HG03460 (cell line): ENCODE data around the gene ETS1.

Source experiments
- ATAC-seq: cut with Tn5 transposase; IDR thresholded peaks from one replicate; pipeline ENCODE4 v1.9.1; 2021; ENCODE audit not compliant: unreplicated experiment

Gene ETS1

GRCh38 chr11:128504486-128504885, 82.9 kb downstream of the ETS1 start:
- no peak for ATAC-seq

- no peak for ATAC-seq
Measured at GRCh38 chr11:128503245-128503991, 83.9 kb downstream of the ETS1 start.

- ATAC-seq: no peak
Measured at GRCh38 chr11:128502726-128503125, 84.6 kb downstream of the ETS1 start.

GRCh38 chr11:128501632-128502549, 85.5 kb downstream of the ETS1 start:
- no peak for ATAC-seq

GRCh38 chr11:128501008-128501407, 86.3 kb downstream of the ETS1 start:
- ATAC-seq: no peak

DNA sequence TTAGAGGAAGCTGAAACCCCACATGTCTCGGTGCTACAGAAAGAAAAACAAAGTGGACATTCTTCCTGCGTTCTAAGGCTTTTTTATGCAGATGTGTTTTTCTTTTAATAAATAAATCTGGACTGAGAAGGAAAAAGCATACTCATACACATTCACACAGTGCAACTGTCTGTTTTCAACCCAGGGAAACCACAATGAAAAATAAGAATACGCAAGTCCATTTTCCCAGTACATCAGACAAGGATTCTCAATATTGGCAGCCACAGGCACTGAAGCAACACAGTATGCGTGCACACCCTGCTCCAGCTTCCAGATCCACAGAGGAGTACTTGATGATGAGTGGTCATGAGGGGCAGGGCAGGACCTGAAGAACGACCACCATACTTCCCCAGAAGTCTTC, 86.9 kb downstream of the ETS1 start:
- ATAC-seq: no peak

GRCh38 chr11:128499613-128500253, 87.6 kb downstream of the ETS1 start:
- ATAC-seq: no peak

GRCh38 chr11:128498721-128499245, 88.6 kb downstream of the ETS1 start:
- no peak for ATAC-seq

DNA sequence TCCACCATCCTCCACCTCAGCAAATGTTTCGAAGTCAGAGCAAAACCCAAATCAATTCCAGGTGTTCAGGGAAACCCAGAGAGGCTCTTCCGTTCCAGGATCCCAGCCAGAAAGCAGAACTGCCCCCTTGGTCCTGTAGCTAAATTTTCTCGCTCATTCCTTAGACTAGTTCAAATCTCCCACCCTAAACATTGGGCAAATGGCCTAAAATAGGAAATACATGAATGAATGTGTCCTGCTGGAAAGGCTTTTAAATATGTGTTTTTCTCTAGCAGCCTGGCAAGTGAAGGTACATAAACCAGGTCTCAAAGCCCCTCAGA, 89.6 kb downstream of the ETS1 start:
- ATAC-seq: no peak

DNA sequence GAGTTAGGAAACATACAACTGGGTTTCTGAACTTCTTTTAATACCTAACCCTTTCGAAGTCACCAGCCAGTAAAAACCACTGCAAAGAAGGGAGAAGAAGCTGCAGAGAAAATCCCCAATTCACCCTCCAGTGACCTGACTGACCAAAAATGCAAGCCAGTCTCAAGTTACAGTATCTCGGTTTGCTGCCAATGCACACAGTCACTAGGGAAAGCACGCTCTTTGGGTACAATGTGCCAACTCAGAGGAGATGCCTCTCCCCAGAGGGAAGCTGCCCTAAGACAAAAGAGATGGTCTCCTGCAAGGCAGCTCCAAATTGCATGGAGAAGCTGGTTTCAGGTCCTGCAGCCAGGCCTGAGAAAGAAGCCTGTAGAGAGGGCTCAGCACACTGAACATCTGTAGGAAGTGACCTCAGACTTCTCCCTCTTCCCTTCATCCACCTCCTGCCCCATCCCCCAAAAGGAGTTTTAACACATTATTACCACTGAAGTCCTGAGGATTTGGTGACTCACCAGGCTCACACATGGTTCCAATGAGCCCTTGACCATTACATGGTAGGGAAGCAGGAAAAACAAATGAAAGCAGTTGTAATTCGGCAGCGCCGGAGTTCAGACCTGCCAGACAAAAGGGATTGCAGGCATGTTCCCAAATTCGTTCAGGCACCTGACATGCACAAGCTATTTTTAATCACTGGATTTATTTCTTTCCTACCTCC, 90.1 kb downstream of the ETS1 start:
- peak; percentile 72 for ATAC-seq

DNA sequence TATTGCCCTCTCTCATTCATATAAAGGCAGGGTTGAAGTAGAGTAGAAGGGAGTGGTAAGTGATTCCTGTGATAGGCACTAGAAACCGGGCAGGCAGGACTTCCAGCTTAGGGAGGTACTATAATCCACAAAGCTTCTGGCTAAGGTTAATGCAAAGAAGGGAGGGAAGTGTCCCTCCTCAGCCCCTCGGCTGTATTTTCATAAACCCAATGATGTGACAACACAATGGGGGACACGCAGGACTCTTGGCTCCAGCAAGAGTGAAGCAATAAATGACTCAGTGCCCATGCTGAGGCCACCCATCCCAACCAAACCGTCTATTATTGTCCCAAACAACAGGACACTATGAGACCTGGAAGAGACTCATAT, 90.7 kb downstream of the ETS1 start:
- ATAC-seq: peak; percentile 22

GRCh38 chr11:128496249-128496648, 91.1 kb downstream of the ETS1 start:
- no peak for ATAC-seq

- ATAC-seq: no peak
Measured at GRCh38 chr11:128494418-128495332, 92.7 kb downstream of the ETS1 start.

GRCh38 chr11:128493570-128493965, 93.8 kb downstream of the ETS1 start:
- ATAC-seq: no peak

DNA sequence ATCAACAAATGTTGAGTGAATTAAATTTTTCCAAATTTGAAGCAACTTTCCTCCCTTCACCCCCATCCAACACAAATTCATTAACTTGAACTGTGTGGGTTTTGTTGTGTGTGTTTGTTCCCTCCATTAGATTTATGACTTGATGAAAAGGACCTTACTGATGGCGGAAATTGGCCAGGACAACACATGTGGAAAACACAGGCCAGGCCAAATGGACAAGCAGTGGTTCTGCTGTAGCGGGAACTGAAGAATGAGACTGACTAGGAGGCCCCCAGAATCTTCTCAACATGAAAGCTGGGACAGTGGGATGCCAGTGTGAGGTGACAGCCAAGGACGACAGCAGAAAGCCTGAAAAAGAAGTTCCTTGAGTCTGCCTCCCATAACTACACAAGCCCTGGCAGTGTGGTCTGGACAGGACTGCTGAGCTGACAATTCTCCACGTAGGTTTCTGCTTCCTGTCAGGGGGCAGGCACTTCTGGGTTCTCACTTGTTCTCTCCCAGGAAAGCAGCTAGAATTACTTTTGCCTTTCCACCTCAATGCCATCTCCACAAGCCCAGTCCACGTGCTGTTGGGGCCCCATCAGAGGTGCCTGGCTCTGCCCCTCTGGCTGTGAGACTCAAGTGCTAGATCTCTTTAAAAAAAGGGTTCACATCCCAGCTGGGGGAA, 94.3 kb downstream of the ETS1 start:
- no peak for ATAC-seq

GRCh38 chr11:128492461-128492860, 94.9 kb downstream of the ETS1 start:
- ATAC-seq: no peak

DNA sequence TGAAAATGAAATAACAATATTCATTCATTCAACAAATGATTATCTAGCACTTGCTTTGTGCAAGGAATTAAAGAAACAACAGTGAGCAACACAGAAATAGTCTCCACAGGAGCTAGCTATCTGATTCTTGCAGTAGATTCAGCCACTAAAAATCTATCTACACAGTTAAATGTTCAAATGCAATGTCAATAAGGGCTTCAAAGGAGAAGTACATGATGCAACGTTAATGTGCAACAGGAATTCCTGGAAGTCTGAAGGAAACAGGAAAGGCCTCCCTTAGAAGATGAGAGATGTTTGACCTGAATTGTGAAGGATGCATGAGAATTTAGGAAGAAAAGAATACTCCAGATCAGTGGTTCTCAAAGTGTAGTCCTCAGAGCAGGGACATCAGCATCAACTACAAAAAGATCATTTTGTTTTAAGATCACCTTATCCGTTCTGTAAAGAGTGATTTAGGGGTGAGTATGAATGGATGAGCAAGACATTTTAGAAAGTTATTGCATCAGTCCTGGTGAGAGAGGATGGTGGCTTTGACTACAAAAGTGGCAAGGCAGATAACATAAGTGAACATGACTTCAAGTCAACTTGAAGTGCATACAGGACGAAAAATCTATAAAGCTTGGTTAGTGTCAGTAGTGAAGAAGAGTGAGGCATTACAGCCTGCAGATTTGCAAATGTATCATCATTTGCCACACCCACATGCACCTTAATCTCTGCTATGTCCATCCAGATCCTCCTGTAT, 96.0 kb downstream of the ETS1 start:
- no peak for ATAC-seq

DNA sequence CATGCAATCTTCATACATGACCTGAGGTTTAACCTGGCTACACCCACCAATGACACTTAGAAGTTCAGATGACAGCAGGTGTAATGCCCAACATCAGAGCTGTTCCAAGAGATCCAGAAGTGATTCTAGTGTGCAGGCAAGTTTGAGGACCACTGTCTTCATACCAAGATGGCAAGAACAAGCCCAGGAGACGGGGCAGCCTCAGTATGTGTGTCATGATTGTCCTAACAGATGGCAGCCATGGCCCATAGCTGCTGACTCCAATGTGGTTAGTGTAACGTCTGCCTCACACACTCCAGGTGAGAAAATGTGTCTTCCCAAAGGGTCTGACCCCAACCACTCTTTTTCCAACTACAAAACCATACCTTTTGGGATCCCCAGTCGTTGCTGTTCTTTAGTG, 97.3 kb downstream of the ETS1 start:
- ATAC-seq: no peak

GRCh38 chr11:128488471-128488870, 98.9 kb downstream of the ETS1 start:
- ATAC-seq: no peak
